Adrenal gland (tissue), 12 donors: ENCODE results near the gene ZNF469. TPM values are rescaled to one million over a fixed set of nuclear protein-coding genes. Genes with fewer than 3 reads are reported as not detected.

Experiments
- DNase-seq, 7 donors: peaks; one replicate each; pipeline ENCODE4 v3.0.0-alpha.2; 2019 to 2020
- H3K27ac ChIP-seq, 5 donors: fragments of 200-600 bp; sonication (generic) in 4 of 5; 1 replicate in 3 of 5; 2 replicates in 2 of 5; pipeline versions ENCODE4 v1.5.1 to v1.8.0; 2016 to 2020; ENCODE audit warnings: mild to moderate bottlenecking in 1 of 5
- H3K27me3 ChIP-seq: fragments of 200-600 bp; 2 replicates; pipeline ENCODE4 v1.8.0; 2021
- H3K36me3 ChIP-seq, 2 donors: fragments of 200-600 bp; replicated peaks in 1 of 2; 1 replicate in 1 of 2; 2 replicates in 1 of 2; pipeline versions ENCODE4 v1.5.1 to v1.8.0; 2018 to 2022
- H3K4me1 ChIP-seq, 2 donors: fragments of 200-600 bp; replicated peaks in 1 of 2; 1 replicate in 1 of 2; 2 replicates in 1 of 2; pipeline versions ENCODE4 v1.5.1 to v1.8.0; 2018 to 2021
- H3K4me3 ChIP-seq, 4 donors: fragments of 200-600 bp; sonication (generic) in 3 of 4; one replicate each; pipeline ENCODE4 v1.5.1; 2016 to 2018
- H3K9me3 ChIP-seq, 3 donors: fragments of 200-600 bp; sonication (generic) in 1 of 3; replicated peaks in 1 of 3; 1 replicate in 2 of 3; 2 replicates in 1 of 3; pipeline versions ENCODE4 v1.5.1 to v1.8.0; 2016 to 2021
- POLR2A ChIP-seq, 2 donors: fragments of 450-650 bp; IDR thresholded peaks; one replicate each; pipeline ENCODE4 v1.6.1; 2017; ENCODE audit warnings: antibody characterized with exemption in 2 of 2, mild to moderate bottlenecking in 2 of 2, moderate library complexity in 1 of 2
- WGBS, 4 donors: extraction: QIAGEN DNeasy Blood & Tissue Kit in 2 of 4; methylation state at CpG; one replicate each; pipeline versions ENCODE4 v1.1.5 to v1.1.7; 2013 to 2017; 5-methylcytosine and 5-hydroxymethylcytosine counted together
- intact Hi-C, 2 donors: fragments of 100-400 bp; cut with DNase I; formaldehyde crosslinking; loops; one replicate each; pipeline versions ENCODE4 v1.14.1 to v1.15.0; 2022 to 2023
- polyA plus RNA-seq, 3 donors: library from polyadenylated mRNA; stranded (reverse); fragments of 200-250 nt in 2 of 3; fragments of 350-450 nt in 1 of 3; fragmentation: Illumina TruSeq in 1 of 3; extraction: RNeasy Lipid Tissue Mini Kit (QIAGEN cat#74804) in 1 of 3; gene quantifications; one replicate each; pipeline ENCODE4 v1.2.3, GENCODE V29; 2013 to 2014
- total RNA-seq, 9 donors: library from RNA; depleted of rRNA in 4 of 9; stranded (reverse); fragments of >200 nt in 4 of 9; fragments of 120-200 nt in 1 of 9; fragmentation: NEBNext Ultra II Directional in 1 of 9; extraction: Animal tissue kit (Norgen Biotek cat#: 25700) in 1 of 9; gene quantifications; one replicate each; pipeline versions ENCODE4 v1.1.0 to v1.2.4, GENCODE V29; 2013 to 2023
- TF ChIP-seq, protein P1 (sequence below), 6 experiments: fragments of 450-650 bp in 4 of 6; fragments of 200-600 bp in 2 of 6; sonication (generic) in 1 of 6; IDR thresholded peaks; 1 replicate in 5 of 6; 2 replicates in 1 of 6; pipeline versions ENCODE4 v1.5.1 to v1.8.0; 2016 to 2021; ENCODE audit warnings: antibody characterized with exemption in 6 of 6, mild to moderate bottlenecking in 2 of 6, moderate library complexity in 1 of 6
- donor health status: healthy with polysubstance abuse.
- donor health status: Bipolar disorder and iron deficiency.
- donor health status: DM: yes; HTN: yes; CAD: no.
- donor health status: DM: no; HTN: no; CAD: no.
- donor health status: DM: no; HTN: no; CAD: no.
- donor health status: DM: yes; HTN: yes; CAD: no.

ZNF469 gene
- total and polyA plus RNA-seq, 12 donors, result 0.18 to 5.7 (median 1.9) TPM

DNA sequence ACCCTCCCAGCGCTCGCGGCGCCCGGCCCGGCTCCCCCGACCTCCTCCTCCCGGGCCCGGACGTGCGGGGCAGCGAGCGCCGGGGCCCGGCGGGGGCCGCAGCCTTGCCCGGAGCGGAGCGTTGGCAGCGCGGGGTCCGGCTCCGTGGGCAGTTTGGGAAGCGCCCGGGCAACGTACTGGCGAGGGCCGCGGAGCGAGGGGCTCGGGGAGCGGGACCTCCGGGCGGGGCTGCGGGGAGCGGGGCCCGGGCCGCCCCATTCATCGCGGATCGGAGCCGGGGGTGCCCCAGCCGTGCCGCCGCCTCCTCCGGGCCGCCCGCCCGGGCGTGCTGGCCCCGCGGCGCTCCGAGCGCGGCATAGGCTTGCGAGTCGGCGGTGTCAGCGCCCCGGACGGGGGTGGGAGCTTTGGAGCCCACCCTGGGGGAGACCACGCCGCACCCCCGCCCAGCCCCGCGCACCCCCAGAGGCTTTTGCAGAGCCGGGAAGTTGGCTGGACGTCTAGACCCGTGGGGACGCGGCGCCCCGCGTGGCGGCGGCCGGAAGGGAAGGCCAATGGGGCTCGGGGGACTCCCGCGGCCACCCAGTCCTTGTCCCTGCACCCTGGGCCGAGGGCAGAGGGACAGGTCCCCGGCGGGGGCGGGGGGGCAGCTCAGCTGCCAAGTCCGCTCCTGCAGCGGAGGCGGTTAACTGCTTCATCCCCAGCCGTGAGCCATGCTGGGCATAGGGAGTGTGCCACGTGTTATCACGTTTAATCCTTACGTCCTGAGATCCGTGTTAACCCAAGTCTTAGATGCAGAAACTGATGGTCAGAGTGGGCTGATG lies 852 bp downstream of the ZNF469 start:
- peak overlapping the region in 1 of 5 donors; percentile 16 for H3K27ac ChIP-seq
- intact Hi-C loops, result loop anchor here in 1 of 2 donors (5.0 kb wide), 1 partner anchor 191 kb away; no protein-coding TSS in a partner anchor
- no peaks in the 10 kb centered on the region for H3K36me3 ChIP-seq
- 0 to 7% (median 2%) methylated on average over 5 to 94 of the region's 94 CpGs for WGBS, 4 donors
- no peaks in the 10 kb centered on the region for H3K27me3 ChIP-seq
- DNase-seq, result peak in 5 of 7 donors; percentile 32 to 59 (median 49)
- no peaks in the 10 kb centered on the region for H3K9me3 ChIP-seq
- TF ChIP-seq, protein P1, sequence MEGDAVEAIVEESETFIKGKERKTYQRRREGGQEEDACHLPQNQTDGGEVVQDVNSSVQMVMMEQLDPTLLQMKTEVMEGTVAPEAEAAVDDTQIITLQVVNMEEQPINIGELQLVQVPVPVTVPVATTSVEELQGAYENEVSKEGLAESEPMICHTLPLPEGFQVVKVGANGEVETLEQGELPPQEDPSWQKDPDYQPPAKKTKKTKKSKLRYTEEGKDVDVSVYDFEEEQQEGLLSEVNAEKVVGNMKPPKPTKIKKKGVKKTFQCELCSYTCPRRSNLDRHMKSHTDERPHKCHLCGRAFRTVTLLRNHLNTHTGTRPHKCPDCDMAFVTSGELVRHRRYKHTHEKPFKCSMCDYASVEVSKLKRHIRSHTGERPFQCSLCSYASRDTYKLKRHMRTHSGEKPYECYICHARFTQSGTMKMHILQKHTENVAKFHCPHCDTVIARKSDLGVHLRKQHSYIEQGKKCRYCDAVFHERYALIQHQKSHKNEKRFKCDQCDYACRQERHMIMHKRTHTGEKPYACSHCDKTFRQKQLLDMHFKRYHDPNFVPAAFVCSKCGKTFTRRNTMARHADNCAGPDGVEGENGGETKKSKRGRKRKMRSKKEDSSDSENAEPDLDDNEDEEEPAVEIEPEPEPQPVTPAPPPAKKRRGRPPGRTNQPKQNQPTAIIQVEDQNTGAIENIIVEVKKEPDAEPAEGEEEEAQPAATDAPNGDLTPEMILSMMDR (IDR thresholded peaks at IDR 0.05), result peak; percentile 34 to 54 (median 46)
- TF ChIP-seq POLR2A (IDR thresholded peaks at IDR 0.05), result no peak
- peaks cover 6% of the 10 kb centered on the region in 2 donors for H3K4me1 ChIP-seq
- H3K4me3 ChIP-seq, result peak overlapping the region in 1 of 4 donors; percentile 57

DNA sequence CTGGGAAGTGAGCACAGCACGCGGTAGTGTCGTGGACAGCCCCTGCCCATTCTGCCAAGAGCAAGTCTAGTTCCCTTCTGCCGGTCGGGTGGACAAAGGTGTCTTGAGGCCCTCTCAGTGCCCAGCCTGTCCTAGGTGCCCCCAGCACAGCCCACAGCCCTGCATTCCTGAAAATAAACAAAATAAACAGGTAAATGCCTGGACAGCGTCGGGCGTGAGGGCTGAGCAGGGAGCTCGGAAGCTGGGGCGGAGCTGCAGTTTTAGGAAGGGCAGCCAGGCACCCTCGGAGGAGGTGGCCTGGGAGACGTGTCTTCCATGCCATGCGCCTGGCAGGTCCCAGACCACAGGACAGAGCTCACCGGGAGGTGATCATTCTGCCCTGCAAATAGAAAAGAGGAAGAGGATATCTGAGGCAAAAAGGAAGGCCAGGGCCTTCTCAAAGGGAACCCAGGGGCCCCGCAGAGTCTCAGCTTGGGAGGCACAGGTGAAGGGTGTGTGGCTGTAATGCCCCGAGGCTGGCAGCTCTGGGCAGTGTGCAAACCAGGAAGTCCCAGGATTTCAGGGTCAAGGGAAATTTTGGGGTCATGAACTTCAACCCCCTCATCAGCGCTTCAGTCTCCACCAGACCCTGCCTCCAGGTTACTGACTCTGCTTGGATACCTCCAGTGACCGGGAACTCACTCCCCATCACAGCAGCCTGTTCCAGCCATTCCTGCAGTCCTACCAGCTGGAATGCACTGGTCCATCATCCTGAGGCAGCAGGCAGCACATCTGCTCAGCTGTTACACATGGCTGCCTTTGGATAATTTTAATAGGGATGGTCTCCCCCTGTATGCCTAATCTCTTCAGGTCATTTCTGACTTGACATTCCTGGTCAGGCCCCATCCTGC lies 1.7 kb downstream of the ZNF469 start:
- Histone ChIP-seq H3K9me3 (no peaks in the 10 kb centered on the region), H3K27ac (no peak overlapping the region), H3K4me3 (no peak overlapping the region), H3K27me3 (no peaks in the 10 kb centered on the region), H3K36me3 (no peaks in the 10 kb centered on the region), H3K4me1 (peaks cover 6% of the 10 kb centered on the region in 2 donors)
- TF ChIP-seq POLR2A (IDR thresholded peaks at IDR 0.05), result no peak
- TF ChIP-seq, protein P1 (IDR thresholded peaks at IDR 0.05), result no peak
- 61 to 70% (median 63%) methylated on average over 18 of the region's 18 CpGs for WGBS, 4 donors
- no peak for DNase-seq
- intact Hi-C loops, result loop anchor here in 1 of 2 donors (5.0 kb wide), 1 partner anchor 192 kb away; no protein-coding TSS in a partner anchor

DNA sequence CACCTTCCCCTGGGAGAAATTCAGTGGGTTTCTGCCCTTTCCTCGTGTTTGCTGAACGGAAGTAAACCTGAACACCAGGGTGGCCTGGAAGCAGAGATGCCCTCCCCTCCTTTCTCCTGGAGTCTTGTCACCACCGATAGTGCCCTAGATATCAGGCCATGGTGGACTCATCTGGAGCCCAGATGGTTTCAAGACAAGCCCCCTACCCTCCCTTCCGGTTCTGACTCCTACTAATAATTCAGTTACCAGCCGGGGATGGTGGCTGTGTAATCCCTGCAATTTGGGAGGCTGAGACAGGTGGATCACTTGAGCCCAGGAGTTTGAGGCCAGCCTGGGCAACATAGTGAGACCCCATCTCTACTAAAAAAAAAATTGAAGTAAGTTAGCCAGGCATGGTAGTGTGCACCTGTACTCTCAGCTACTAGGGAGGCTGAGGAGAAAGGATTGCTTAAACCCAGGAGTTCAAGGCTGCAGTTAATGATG lies 2.4 kb downstream of the ZNF469 start:
- Histone ChIP-seq H3K4me1 (peaks cover 6% of the 10 kb centered on the region in 2 donors), H3K36me3 (no peaks in the 10 kb centered on the region), H3K9me3 (no peaks in the 10 kb centered on the region), H3K27me3 (no peaks in the 10 kb centered on the region), H3K27ac (no peak overlapping the region), H3K4me3 (no peak overlapping the region)
- no peak for DNase-seq
- intact Hi-C loops, result no loop called here
- TF ChIP-seq POLR2A (IDR thresholded peaks at IDR 0.05), result no peak
- TF ChIP-seq, protein P1 (IDR thresholded peaks at IDR 0.05), result no peak
- 88 to 100% (median 92%) methylated on average over 4 to 5 of the region's 5 CpGs for WGBS, 4 donors
